ENCODE data around the gene RBKS. TPM values are rescaled to one million over a fixed set of nuclear protein-coding genes. Genes with fewer than 3 reads are reported as not detected.

RBKS gene
- total and polyA plus RNA-seq, 2 of the 13 experiments (the other 11 are each of a cell fraction or from before 2014, with no cell fraction given), result 7.7 to 8.3 TPM

GRCh38 chr2:27833931-27834330 lies 56.3 kb downstream of the RBKS start (continued):
- TF ChIP-seq ARID4A (CRISPR knock-in tag; IDR thresholded peaks at IDR 0.05; ENCODE audit: borderline replicate concordance) (no peak), HNF4G (IDR thresholded peaks at IDR 0.05; ENCODE audit: borderline replicate concordance, low read depth, low read length) (no peak), HNF4G (CRISPR knock-in tag; IDR thresholded peaks at IDR 0.05; ENCODE audit: borderline replicate concordance, low read depth) (no peak), ZSCAN9 (CRISPR knock-in tag; IDR thresholded peaks at IDR 0.05; ENCODE audit: borderline replicate concordance) (no peak), ZFP82 (CRISPR knock-in tag; IDR thresholded peaks at IDR 0.05; ENCODE audit: borderline replicate concordance) (no peak), ATF1 (CRISPR knock-in tag; IDR thresholded peaks at IDR 0.05) (no peak)

DNA sequence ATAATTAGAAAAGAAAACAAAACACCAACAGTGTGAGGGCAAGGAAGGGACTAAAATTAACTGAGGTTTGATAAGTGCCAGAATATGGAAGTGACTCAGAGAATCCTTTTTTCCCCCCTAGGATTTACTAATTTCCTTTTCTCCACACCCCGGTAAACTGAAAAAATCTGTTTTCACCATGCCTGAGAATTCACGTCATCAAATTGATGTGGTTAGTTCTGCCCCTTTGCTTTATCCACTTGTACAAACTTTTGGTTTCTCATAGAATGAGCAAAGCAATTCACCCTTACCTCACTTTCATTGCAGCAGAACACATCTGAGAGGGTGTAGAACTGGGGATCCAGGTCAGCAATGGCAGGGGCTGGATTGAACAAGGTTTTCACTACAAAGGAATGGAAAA lies 57.8 kb downstream of the RBKS start:
- Histone ChIP-seq H3K4me2 (ENCODE audit: low read depth, low read length) (no peak overlapping the region), H3K9me3 (ENCODE audit: low read length) (no peaks in the 10 kb centered on the region), H3K36me3 (replicated peaks in 1 of 2; ENCODE audit: control insufficient read depth in 1 of 2, insufficient read depth in 2 of 2, low read length in 2 of 2) (no peaks in the 10 kb centered on the region), H3K27ac (ENCODE audit: extremely low read length, insufficient read depth, low read length) (no peak overlapping the region), H2AFZ (ENCODE audit: low read length) (no peak overlapping the region), H3K9ac (ENCODE audit: insufficient read depth, low read depth, low read length) (no peak overlapping the region), H4K20me1 (ENCODE audit: insufficient read depth, low read length) (no peaks in the 10 kb centered on the region), H3K4me1 (ENCODE audit: insufficient read depth, low read length) (no peaks in the 10 kb centered on the region), H3K27me3 (ENCODE audit: control insufficient read depth in 1 of 2, insufficient read depth in 2 of 2, low read length in 2 of 2) (no peaks in the 10 kb centered on the region), H3K4me3 (replicated peaks in 1 of 3; ENCODE audit: insufficient read depth in 1 of 3, low read depth in 2 of 3, low read length in 3 of 3) (no peak overlapping the region), H3K79me2 (ENCODE audit: insufficient read depth, low read length) (no peaks in the 10 kb centered on the region)
- ATAC-seq, result no peak
- ChIA-PET POLR2A (no interaction called here), CTCF (ENCODE audit: low intra/inter-chr PET ratio, low total read pairs) (no interaction called here)
- TF ChIP-seq U2AF1 (optimal IDR thresholded peaks at IDR 0.05; ENCODE audit: low read depth, low read length) (no peak), CAMTA2 (CRISPR knock-in tag; IDR thresholded peaks at IDR 0.05; ENCODE audit: borderline replicate concordance) (no peak), ERF (CRISPR knock-in tag; IDR thresholded peaks at IDR 0.05) (no peak), HOMEZ (CRISPR knock-in tag; IDR thresholded peaks at IDR 0.05; ENCODE audit: low read depth) (no peak), GZF1 (CRISPR knock-in tag; IDR thresholded peaks at IDR 0.05) (no peak)
- TF ChIP-seq, protein P1, sequence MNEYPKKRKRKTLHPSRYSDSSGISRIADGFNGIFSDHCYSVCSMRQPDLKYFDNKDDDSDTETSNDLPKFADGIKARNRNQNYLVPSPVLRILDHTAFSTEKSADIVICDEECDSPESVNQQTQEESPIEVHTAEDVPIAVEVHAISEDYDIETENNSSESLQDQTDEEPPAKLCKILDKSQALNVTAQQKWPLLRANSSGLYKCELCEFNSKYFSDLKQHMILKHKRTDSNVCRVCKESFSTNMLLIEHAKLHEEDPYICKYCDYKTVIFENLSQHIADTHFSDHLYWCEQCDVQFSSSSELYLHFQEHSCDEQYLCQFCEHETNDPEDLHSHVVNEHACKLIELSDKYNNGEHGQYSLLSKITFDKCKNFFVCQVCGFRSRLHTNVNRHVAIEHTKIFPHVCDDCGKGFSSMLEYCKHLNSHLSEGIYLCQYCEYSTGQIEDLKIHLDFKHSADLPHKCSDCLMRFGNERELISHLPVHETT (CRISPR knock-in tag; conservative IDR thresholded peaks at IDR 0.05), result no peak
- no peak for FAIRE-seq
- no peak for DNase-seq (ENCODE audit: low spot score)
- 97% methylated on average over 2 of the region's 2 CpGs for WGBS (ENCODE audit: low lambda C conversion rate)
- BruUV-seq (replicated peaks), result no TSS peak
- in situ Hi-C loops (cut with HindIII; ENCODE audit: extremely low pct_ligation_motif_present, low pct_unique_long_range_greater_than_20kb), result no loop called here
- intact Hi-C loops (cut with micrococcal nuclease; ENCODE audit: unreplicated experiment), result no loop called here

All from HepG2 (cell line).